GM03348 (cell line): ENCODE results near the gene GRK5.

Experiments
- DNase-seq: peaks from one replicate; pipeline ENCODE4 v3.0.0; 2012; ENCODE audit warnings: low spot score

Gene GRK5

DNA sequence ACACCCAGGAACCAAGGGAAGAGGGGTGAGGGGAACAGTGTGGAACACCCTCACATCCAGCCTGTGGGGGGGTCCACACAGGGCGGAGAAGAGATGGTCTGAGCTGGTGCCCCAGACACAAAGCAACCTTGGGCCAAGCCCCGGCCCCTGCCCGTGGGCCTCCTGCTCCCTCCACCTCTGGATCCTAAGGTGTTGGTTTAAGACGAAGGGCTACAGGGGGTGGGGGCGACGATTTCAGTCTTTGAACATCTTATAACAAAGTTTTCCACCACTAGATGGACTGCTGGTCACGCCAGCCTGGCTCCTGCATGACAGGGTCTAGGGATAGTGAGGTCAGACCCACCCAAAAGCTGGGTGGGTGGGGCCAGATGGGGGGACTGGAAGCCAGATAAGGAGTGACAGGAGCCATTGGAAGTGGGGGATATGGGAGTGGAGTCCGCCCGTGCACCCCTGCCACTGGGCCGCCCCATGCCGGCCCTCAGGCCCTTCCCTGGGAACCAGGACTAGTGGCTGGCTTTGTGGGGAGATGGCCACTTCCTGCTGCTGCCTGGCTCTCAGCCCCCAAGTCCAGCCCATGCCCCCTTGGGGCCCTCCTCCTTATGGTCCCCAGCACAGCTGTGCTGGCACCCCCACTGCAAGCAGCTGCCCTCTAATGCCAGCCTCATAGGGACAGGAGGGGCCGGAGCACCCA lies 236.7 kb downstream of the GRK5 start:
- DNase-seq, result no peak

GRCh38 chr10:119444866-119445265 lies 237.5 kb downstream of the GRK5 start:
- no peak for DNase-seq

- peak; percentile 91 for DNase-seq
These were observed 238.1 kb downstream of the GRK5 start for GRCh38 chr10:119445311-119445934.

GRCh38 chr10:119445935-119446317 lies 238.6 kb downstream of the GRK5 start:
- DNase-seq, result no peak

DNA sequence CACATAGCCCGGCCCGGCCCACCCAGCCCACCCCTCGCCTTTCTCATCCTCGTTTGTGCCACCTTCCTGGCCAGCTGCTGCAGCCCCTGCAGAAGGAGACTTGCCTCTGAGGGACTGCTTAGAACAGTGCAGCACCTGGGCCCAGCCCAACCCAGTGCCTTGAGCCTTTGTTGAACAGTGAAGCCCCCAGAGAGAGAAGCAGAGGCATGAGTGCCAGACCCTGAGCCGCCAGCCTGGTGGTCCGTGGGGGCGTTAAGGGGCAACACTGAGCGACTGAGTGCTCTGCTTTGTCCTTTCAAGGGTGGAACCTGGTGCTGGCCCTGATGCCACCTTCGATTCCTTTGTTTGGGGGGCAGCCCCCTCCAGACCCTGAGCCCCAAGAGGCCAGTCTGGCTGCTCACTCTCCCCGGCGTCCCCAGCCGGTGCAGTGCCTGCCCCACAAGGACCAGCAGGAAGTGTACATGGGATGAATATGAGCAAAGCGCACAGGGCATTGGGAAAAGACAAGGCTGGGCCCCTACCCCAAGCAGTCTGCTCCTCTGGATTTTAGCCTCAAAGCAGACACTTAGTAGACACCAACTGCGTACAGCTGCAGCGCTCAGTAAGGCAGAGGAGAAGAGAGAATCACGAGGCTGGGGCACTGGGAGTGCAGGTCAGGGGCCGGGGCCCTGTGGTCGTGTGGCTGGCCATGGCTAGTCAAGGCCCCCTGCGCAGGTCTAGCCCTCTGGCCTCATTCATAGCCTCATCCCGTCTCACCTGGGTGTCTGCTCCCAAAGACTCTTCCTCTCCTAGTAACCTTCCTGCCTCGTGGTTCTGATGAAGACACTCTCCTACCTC lies 239.3 kb downstream of the GRK5 start:
- DNase-seq, result no peak

DNA sequence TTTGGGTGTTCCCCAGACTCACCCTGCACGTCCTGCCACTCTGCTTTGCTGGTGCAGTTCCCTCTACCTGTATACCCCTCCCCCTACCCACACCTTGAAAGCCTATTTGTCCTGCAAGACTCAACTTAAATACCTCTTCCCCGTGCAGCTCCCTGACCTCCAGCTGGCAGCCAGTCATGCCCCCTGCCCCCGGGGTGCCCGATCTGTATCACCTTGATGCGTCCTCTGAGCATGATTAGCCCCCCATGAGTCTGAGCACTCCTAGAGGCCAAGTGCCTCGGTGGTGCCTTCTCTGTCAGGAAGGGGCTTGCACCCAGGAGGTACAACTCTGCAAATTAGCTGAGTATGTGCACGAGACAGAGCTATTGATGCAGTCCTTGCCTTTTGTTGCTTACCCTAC lies 240.1 kb downstream of the GRK5 start:
- no peak for DNase-seq

GRCh38 chr10:119447823-119448546 lies 240.6 kb downstream of the GRK5 start:
- no peak for DNase-seq

- DNase-seq, result no peak
These were observed 241.5 kb downstream of the GRK5 start for GRCh38 chr10:119448628-119449584.

GRCh38 chr10:119449760-119450461 lies 242.5 kb downstream of the GRK5 start:
- DNase-seq, result peak; percentile 94

- DNase-seq, result peak; percentile 69
These were observed 243.4 kb downstream of the GRK5 start for GRCh38 chr10:119450606-119451299.

- no peak for DNase-seq
These were observed 244.0 kb downstream of the GRK5 start for GRCh38 chr10:119451300-119451896.

DNA sequence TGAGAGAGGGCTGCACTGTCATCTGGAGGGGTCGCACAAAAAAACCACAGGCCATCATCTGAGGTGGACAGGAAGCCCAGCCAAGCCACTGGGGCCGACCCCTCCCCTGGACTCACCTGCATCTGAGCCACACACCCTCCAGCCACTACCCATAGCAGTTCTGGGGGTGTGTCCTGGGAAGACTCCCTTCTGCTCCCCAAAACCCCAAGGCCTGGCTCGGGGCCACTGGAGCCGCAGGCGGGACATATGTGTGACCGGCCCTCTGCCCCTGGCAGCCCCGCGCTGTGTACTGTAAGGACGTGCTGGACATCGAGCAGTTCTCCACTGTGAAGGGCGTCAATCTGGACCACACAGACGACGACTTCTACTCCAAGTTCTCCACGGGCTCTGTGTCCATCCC lies 245.0 kb downstream of the GRK5 start:
- DNase-seq, result no peak

DNA sequence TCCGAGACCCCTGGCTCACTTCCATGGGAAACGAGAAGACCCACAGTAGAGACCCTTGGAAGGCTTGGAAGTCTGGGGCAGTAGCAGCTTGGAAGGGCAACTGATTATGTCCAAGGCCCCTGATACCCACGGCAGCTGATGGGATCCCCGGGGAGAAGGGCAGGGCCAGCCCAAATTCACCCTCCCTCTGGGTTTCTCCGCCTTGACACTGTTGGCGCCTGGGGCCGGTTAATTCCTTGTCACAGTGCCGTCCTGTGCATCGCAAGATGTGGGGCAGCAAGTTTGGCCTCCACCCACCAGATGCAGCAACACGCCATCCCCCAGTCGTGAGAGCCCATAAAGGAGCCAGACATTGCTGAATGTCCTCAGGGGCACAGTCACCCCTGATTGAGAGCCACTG lies 245.9 kb downstream of the GRK5 start:
- DNase-seq, result no peak

GRCh38 chr10:119454316-119454715 lies 246.9 kb downstream of the GRK5 start:
- no peak for DNase-seq

- no peak for DNase-seq
These were observed 247.6 kb downstream of the GRK5 start for GRCh38 chr10:119454990-119455389.

- no peak for DNase-seq
These were observed 248.5 kb downstream of the GRK5 start for GRCh38 chr10:119455609-119456434.

- no peak for DNase-seq
These were observed 249.1 kb downstream of the GRK5 start for GRCh38 chr10:119456435-119456810.

DNA sequence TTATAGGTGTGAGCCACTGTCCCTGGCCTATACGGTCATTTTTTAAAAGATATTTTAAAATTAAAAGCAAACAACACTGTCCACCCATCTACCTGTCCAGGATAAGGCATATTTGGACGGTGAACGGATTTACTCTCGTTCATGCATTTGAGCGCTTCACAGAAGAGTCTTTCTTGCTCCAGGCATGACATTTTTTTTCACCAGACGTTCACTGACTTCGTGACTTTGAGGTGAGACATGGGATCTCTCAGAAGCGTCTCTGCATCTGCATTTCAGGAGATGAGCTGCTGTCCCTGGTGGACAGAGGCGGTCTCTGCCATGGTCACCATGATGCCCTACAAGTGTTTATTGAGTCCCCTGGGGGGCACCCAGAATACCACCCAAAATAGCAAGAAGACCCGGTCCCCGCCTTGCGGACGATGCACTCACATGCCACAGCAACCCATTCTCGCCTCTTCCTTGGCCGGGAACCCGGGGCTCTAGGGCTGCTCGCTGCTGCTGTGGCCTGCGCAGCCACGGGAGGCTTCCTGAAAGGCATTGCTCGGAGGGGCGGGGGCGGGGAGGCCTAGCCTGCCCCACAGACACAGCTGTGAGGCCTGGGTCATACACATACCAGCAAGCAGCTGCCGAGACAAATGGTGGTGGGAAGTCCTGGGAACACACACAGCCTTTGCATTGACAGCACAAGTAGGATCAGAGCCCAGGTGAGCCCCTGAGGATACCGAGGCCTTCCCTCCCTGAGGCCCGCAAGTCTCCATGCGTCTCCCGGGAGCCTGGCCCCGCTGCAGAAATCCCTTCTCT lies 250.8 kb downstream of the GRK5 start:
- no peak for DNase-seq
